Endothelial cell of umbilical vein (primary cell): Measurements from ENCODE around the gene ATP6V0A4. TPM values are rescaled to one million over a fixed set of nuclear protein-coding genes. Genes with fewer than 3 reads are reported as not detected.

Experiments used
- BruUV-seq: library from RNA; stranded (reverse); fragments of 400-500 nt; replicated peaks from 2 replicates; lab custom pipeline; 2021; lab: Mats Ljungman, UMichigan
- CTCF ChIA-PET: fragments of 300-600, 350-600 bp; sonication (Branson Sonifier 250); formaldehyde crosslinking; loops from one replicate; lab custom pipeline; 2021; ENCODE audit warnings: antibody characterized with exemption, inconsistent platforms; lab: Charles Lee
- POLR2A ChIA-PET: fragments of 300-600, 350-600 bp; sonication (Branson Sonifier 250); formaldehyde crosslinking; loops from one replicate; lab custom pipeline; 2021; ENCODE audit warnings: antibody characterized with exemption, inconsistent platforms; lab: Charles Lee
- DNase-seq: peaks from one replicate; pipeline ENCODE4 v3.0.0-alpha.2; 2011; ENCODE audit warnings: low read depth, low spot score
- FAIRE-seq: peaks from 2 replicates; lab custom pipeline; 2011; peaks lifted over from hg19 to GRCh38; lab: Jason Lieb, UNC
- H2AFZ ChIP-seq: 2 replicates; pipeline ENCODE4 v1.6.0; 2012; ENCODE audit warnings: low read depth, low read length, control low read depth, inconsistent platforms
- H3K27ac ChIP-seq: 2 replicates; pipeline ENCODE4 v1.5.1; 2011; ENCODE audit warnings: low read depth, mild to moderate bottlenecking, control low read depth, low read length, moderate library complexity; ENCODE audit not compliant: insufficient read depth
- H3K27me3 ChIP-seq, 2 experiments: 2 replicates each; pipeline versions ENCODE4 v1.6.0 to v1.6.1; 2011; ENCODE audit warnings: low read length in 2 of 2, mixed read lengths in 1 of 2; ENCODE audit not compliant: control insufficient read depth in 2 of 2, insufficient read depth in 2 of 2
- H3K36me3 ChIP-seq, 2 experiments: 2 replicates in 1 of 2; 3 replicates in 1 of 2; pipeline ENCODE4 v1.5.1; 2011; ENCODE audit warnings: low read length in 2 of 2, mild to moderate bottlenecking in 1 of 2, moderate library complexity in 1 of 2; ENCODE audit not compliant: control insufficient read depth in 2 of 2, insufficient read depth in 2 of 2; ENCODE audit errors: extremely low read depth in 1 of 2
- H3K4me1 ChIP-seq: 3 replicates; pipeline ENCODE4 v1.5.1; 2011; ENCODE audit warnings: mild to moderate bottlenecking, low read length; ENCODE audit not compliant: control insufficient read depth, insufficient read depth; ENCODE audit errors: extremely low read depth
- H3K4me2 ChIP-seq: 2 replicates; pipeline ENCODE4 v1.6.1; 2011; ENCODE audit warnings: low read length, control low read depth, mixed read lengths; ENCODE audit not compliant: insufficient read depth
- H3K4me3 ChIP-seq, 3 experiments: fragments of 200-600 bp in 1 of 3; sonication (generic), shearing (Covaris generic) in 1 of 3; replicated peaks in 1 of 3; 2 replicates each; pipeline ENCODE4 v1.5.1; 2011 to 2016; ENCODE audit warnings: control low read depth in 3 of 3, low read length in 3 of 3, mild to moderate bottlenecking in 2 of 3, inconsistent platforms in 1 of 3, low read depth in 1 of 3, moderate library complexity in 1 of 3; ENCODE audit not compliant: insufficient read depth in 1 of 3
- H3K79me2 ChIP-seq: 2 replicates; pipeline ENCODE4 v1.6.0; 2012; ENCODE audit warnings: low read length, inconsistent platforms; ENCODE audit not compliant: control insufficient read depth, insufficient read depth
- H3K9ac ChIP-seq: replicated peaks from 2 replicates; pipeline ENCODE3; 2011; ENCODE audit warnings: low read length, control low read depth; ENCODE audit not compliant: insufficient read depth; ENCODE audit errors: extremely low read depth
- H3K9me1 ChIP-seq: replicated peaks from 3 replicates; pipeline ENCODE4 v1.6.0; 2011; ENCODE audit warnings: mild to moderate bottlenecking, low read length; ENCODE audit not compliant: control insufficient read depth, insufficient read depth; ENCODE audit errors: extremely low read depth
- H3K9me3 ChIP-seq: replicated peaks from 2 replicates; pipeline ENCODE4 v1.5.1; 2012; ENCODE audit warnings: low read length, inconsistent platforms; ENCODE audit not compliant: control insufficient read depth, insufficient read depth
- H4K20me1 ChIP-seq: replicated peaks from 2 replicates; pipeline ENCODE3; 2011; ENCODE audit warnings: mild to moderate bottlenecking, low read length; ENCODE audit not compliant: control insufficient read depth, insufficient read depth; ENCODE audit errors: extremely low read depth
- CTCF ChIP-seq, 2 donors: IDR thresholded peaks; 1 replicate in 1 of 2; 2 replicates in 1 of 2; pipeline ENCODE4 v1.5.1; 2011; ENCODE audit warnings: low read length in 2 of 2, mild to moderate bottlenecking in 2 of 2, moderate library complexity in 2 of 2, control low read depth in 1 of 2, inconsistent platforms in 1 of 2, low read depth in 1 of 2; ENCODE audit not compliant: insufficient read depth in 1 of 2; ENCODE audit errors: extremely low read depth in 1 of 2
- EZH2 ChIP-seq: IDR thresholded peaks from 2 replicates; pipeline ENCODE4 v1.6.1; 2012; ENCODE audit warnings: borderline replicate concordance, low read depth, mild to moderate bottlenecking, moderate library complexity, low read length, inconsistent platforms; ENCODE audit not compliant: severe bottlenecking
- FOS ChIP-seq: IDR thresholded peaks from 2 replicates; pipeline ENCODE4 v1.6.1; 2011; ENCODE audit warnings: mild to moderate bottlenecking, low read length, moderate library complexity, borderline replicate concordance; ENCODE audit not compliant: insufficient read depth
- GATA2 ChIP-seq: IDR thresholded peaks from 2 replicates; pipeline ENCODE4 v1.7.0; 2011; ENCODE audit warnings: low read depth, mild to moderate bottlenecking, moderate library complexity, mixed read lengths, low read length; ENCODE audit not compliant: insufficient read length, insufficient read depth
- JUN ChIP-seq: IDR thresholded peaks from 2 replicates; pipeline ENCODE4 v1.6.1; 2011; ENCODE audit warnings: borderline replicate concordance, low read depth; ENCODE audit not compliant: insufficient read length, insufficient read depth
- MYC ChIP-seq: IDR thresholded peaks from one replicate; pipeline ENCODE4 v1.6.1; 2011; ENCODE audit warnings: mild to moderate bottlenecking, low read depth, low read length
- POLR2A ChIP-seq: IDR thresholded peaks from 2 replicates; pipeline ENCODE4 v1.6.1; 2012; ENCODE audit warnings: low read depth, mild to moderate bottlenecking, control low read depth, low read length
- POLR2AphosphoS5 ChIP-seq: IDR thresholded peaks from 2 replicates; pipeline ENCODE4 v1.6.1; 2012; ENCODE audit warnings: low read depth, mild to moderate bottlenecking, control low read depth, low read length, moderate library complexity; ENCODE audit not compliant: insufficient read depth
- dilution Hi-C: fragments of 300-500 bp; cut with MboI; formaldehyde crosslinking; loops from one replicate; pipeline ENCODE4 v1.15.0; 2019; ENCODE audit warnings: low sequenced_read_pairs; ENCODE audit not compliant: extremely low pct_ligation_motif_present
- intact Hi-C: fragments of 100-400 bp; cut with micrococcal nuclease; formaldehyde crosslinking; loops from one replicate; pipeline ENCODE4 v1.10.0; 2022
- polyA plus RNA-seq, 4 experiments: library from polyadenylated mRNA; depleted of rRNA in 3 of 4; stranded (reverse) in 3 of 4; unstranded in 1 of 4; fragments of >200 nt; gene quantifications; 2 replicates each; pipeline versions ENCODE4 v1.2.1 to v1.2.3, GENCODE V29; 2011 to 2012; ENCODE audit warnings: missing spikeins in 1 of 4
- total RNA-seq: library from RNA; stranded (reverse); gene quantifications from 2 replicates; pipeline ENCODE4 v1.2.3, GENCODE V29; 2021
- TF ChIP-seq, protein P1 (sequence below): IDR thresholded peaks from 2 replicates; pipeline ENCODE4 v1.6.1; 2011; ENCODE audit not compliant: insufficient read depth, insufficient read length

The ATP6V0A4 gene
- total and polyA plus RNA-seq, 2 donors (not counting 3 experiments of a cell fraction or from before 2014, with no cell fraction given) = 0.07 to 0.24 TPM

GRCh38 chr7:138669364-138669763 lies 128.6 kb downstream of the ATP6V0A4 start:
- no peak for DNase-seq
- intact Hi-C loops (no loop called here), dilution Hi-C loops (no loop called here)
- POLR2A ChIA-PET = interaction anchor here (0.6 kb wide), 1 partner anchor 49 kb away, joined by 3 read pairs; no protein-coding TSS in a partner anchor
- BruUV-seq = no TSS peak
- CTCF ChIA-PET = interaction anchor here (1.5 kb wide), 1 partner anchor 9 kb away, joined by 4 read pairs; no protein-coding TSS in a partner anchor
- Histone ChIP-seq H3K9me1 (no peaks in the 10 kb centered on the region), H3K9me3 (no peaks in the 10 kb centered on the region), H3K27me3 (peaks cover 2 to 3% of the 10 kb centered on the region in 2 experiments), H3K36me3 (no peaks in the 10 kb centered on the region), H4K20me1 (no peaks in the 10 kb centered on the region), H3K27ac (no peak overlapping the region), H3K4me2 (no peak overlapping the region), H3K4me3 (no peak overlapping the region), H3K9ac (no peak overlapping the region), H2AFZ (no peak overlapping the region), H3K4me1 (no peaks in the 10 kb centered on the region), H3K79me2 (no peaks in the 10 kb centered on the region)
- TF ChIP-seq POLR2A (no peak), FOS (no peak), MYC (no peak), JUN (no peak), POLR2AphosphoS5 (no peak), CTCF (IDR thresholded peaks at IDR 0.05; ENCODE audit: extremely low read depth in 1 of 2, insufficient read depth in 1 of 2, low read depth in 1 of 2, low read length in 2 of 2) (no peak), EZH2 (no peak), GATA2 (no peak)
- TF ChIP-seq, protein P1, sequence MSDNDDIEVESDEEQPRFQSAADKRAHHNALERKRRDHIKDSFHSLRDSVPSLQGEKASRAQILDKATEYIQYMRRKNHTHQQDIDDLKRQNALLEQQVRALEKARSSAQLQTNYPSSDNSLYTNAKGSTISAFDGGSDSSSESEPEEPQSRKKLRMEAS = no peak
- FAIRE-seq = no peak
